ENCODE data around the gene KRT77.

- TF ChIP-seq POLR2A (IDR thresholded peaks at IDR 0.05) (no peak), CTCF (IDR thresholded peaks at IDR 0.05) (no peak), POLR2AphosphoS5 (IDR thresholded peaks at IDR 0.05) (no peak), EP300 (IDR thresholded peaks at IDR 0.05) (no peak)
Observed at GRCh38 chr12:52645982-52646381, 57.3 kb downstream of the KRT77 start.
